ENCODE measurements around the gene SHROOM1. TPM values are rescaled to one million over a fixed set of nuclear protein-coding genes. Genes with fewer than 3 reads are reported as not detected.
"Not testable (repeated sequence)": the region's sequence is repeated elsewhere in the genome, so short reads cannot be mapped to it uniquely, and the experiment has no call there.

Gene SHROOM1
- total and polyA plus RNA-seq, 8 donors, result 8.1 to 20.6 (median 10.0) TPM

DNA sequence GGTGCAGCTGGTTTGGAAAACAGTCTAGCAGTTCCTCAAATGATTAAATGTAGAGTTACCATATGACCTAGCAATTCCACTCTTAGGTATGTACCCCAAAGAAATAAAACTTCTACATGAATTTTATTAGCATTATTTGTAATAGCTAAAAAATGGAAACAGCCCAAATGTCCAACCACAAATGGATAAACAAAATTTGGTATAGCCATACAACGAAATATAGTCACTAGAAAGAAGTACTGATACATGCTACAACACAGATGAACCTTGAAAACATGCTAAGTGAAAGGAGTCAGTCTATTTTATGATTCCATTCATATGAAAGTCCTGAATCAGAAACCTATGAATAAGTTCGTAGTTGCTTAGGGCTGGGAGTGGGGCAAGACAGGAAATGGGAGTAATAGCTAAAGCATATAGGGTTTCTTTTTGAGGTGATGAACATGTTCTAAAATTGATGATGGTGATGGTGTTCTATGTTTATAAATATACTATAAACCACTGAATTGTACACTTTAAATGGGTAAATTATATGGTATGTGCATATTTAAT lies 29.5 kb upstream of the SHROOM1 start:
- Histone ChIP-seq H3K4me3 (no peak overlapping the region), H3K36me3 (no peaks in the 10 kb centered on the region), H3K27me3 (no peaks in the 10 kb centered on the region), H3K9me3 (no peaks in the 10 kb centered on the region), H3K27ac (no peak overlapping the region), H3K4me1 (no peaks in the 10 kb centered on the region)
- ATAC-seq, result no peak
- TF ChIP-seq, protein P1, sequence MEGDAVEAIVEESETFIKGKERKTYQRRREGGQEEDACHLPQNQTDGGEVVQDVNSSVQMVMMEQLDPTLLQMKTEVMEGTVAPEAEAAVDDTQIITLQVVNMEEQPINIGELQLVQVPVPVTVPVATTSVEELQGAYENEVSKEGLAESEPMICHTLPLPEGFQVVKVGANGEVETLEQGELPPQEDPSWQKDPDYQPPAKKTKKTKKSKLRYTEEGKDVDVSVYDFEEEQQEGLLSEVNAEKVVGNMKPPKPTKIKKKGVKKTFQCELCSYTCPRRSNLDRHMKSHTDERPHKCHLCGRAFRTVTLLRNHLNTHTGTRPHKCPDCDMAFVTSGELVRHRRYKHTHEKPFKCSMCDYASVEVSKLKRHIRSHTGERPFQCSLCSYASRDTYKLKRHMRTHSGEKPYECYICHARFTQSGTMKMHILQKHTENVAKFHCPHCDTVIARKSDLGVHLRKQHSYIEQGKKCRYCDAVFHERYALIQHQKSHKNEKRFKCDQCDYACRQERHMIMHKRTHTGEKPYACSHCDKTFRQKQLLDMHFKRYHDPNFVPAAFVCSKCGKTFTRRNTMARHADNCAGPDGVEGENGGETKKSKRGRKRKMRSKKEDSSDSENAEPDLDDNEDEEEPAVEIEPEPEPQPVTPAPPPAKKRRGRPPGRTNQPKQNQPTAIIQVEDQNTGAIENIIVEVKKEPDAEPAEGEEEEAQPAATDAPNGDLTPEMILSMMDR (IDR thresholded peaks at IDR 0.05), result no peak
- intact Hi-C loops (cut with DNase I), result no loop called here
- no peak for DNase-seq

DNA sequence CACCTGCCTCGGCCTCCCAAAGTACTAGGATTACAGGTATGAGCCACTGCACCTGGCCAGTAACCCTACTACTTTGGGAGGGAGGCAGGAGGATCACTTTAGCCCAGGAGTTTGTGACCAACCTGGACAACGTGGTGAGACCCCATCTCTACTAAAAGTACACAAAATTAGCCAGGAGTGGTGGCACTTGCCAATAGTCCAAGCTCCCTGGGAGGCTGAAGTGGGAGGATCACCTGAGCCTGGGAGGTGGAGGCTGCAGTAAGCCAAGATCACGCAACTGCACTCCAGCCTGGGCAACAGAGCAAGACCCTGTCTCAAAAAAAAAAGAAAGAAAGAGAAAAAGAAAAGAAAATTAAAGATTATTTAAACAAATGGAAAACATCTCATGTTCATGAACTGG lies 25.6 kb upstream of the SHROOM1 start:
- Histone ChIP-seq H3K27ac (no peak overlapping the region), H3K9me3 (no peaks in the 10 kb centered on the region), H3K4me1 (peaks cover 0 to 4% of the 10 kb centered on the region in 2 donors), H3K36me3 (no peaks in the 10 kb centered on the region), H3K27me3 (no peaks in the 10 kb centered on the region), H3K4me3 (no peak overlapping the region)
- DNase-seq, result no peak
- intact Hi-C loops (cut with DNase I), result no loop called here
- TF ChIP-seq, protein P1 (IDR thresholded peaks at IDR 0.05), result no peak
- no peak for ATAC-seq

DNA sequence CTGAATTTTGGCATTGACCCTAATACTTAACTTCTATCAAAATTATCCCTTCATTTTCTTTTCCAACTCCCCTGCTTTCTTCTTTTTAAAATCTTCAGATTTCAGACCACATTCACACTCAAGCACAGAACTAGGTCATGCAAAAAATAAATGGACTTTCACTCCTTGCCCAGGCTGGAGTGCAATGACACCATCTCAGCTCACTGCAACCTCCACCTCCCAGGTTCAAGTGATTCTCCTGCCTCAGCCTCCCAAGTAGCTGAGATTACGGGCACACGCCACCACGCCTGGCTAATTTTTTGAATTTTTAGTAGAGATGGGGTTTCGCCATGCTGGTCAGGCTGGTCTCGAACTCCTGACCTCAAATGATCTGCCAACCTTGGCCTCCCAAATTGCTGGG lies 24.5 kb upstream of the SHROOM1 start:
- DNase-seq; H3K4me3 ChIP-seq; ATAC-seq; intact Hi-C loops (cut with DNase I); H3K27me3 ChIP-seq; H3K27ac ChIP-seq; H3K4me1 ChIP-seq; H3K36me3 ChIP-seq; H3K9me3 ChIP-seq: not testable (repeated sequence)

DNA sequence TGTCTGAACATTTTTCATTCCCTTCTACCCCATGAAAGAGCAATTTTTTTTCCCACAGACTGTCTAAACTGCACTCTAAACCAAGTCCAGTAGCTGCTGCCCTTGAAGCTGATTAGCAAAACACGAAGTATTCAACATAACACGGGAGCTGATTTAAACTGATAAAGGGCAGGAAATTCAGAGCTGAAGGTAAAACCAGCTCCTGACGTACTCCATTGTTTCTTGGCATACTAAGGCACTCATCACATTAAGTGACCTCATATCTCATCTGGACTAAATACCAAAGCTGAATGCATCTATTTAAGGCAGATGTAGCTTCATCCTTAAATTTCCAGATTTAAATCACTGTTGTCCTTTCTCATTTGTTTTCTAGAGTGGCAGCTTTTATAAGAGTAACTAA lies 23.9 kb upstream of the SHROOM1 start:
- intact Hi-C loops (cut with DNase I), result no loop called here
- no peak for DNase-seq
- ATAC-seq, result no peak
- Histone ChIP-seq H3K27ac (no peak overlapping the region), H3K27me3 (no peaks in the 10 kb centered on the region), H3K9me3 (no peaks in the 10 kb centered on the region), H3K4me3 (no peak overlapping the region), H3K4me1 (peaks cover 0 to 4% of the 10 kb centered on the region in 2 donors), H3K36me3 (no peaks in the 10 kb centered on the region)
- TF ChIP-seq, protein P1 (IDR thresholded peaks at IDR 0.05), result no peak

DNA sequence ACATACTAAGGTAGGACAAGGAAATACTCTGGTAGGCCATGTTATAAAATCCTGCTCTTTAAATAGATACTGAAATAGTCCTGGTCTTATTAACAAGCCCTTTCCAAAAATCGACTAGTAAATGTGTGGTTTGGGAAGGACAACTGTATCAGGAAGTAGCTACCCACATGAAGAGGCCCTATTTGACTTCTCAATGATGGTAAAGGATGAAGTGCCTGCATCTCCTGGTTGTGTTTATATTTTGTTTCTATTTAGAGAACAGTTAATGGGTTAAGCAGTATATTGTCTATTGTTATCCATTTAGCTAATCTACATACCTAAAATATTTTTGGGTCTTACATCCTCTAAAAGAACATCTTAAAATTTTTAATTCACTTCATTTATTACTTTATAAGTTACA lies 23.3 kb upstream of the SHROOM1 start:
- H3K27me3 ChIP-seq, result no peaks in the 10 kb centered on the region
- intact Hi-C loops (cut with DNase I), result no loop called here
- no peaks in the 10 kb centered on the region for H3K36me3 ChIP-seq
- TF ChIP-seq, protein P1 (IDR thresholded peaks at IDR 0.05), result no peak
- ATAC-seq (no peak), DNase-seq (no peak)
- H3K27ac ChIP-seq, result no peak overlapping the region
- H3K9me3 ChIP-seq, result no peaks in the 10 kb centered on the region
- no peak overlapping the region for H3K4me3 ChIP-seq
- peaks cover 0 to 4% of the 10 kb centered on the region in 2 donors for H3K4me1 ChIP-seq

DNA sequence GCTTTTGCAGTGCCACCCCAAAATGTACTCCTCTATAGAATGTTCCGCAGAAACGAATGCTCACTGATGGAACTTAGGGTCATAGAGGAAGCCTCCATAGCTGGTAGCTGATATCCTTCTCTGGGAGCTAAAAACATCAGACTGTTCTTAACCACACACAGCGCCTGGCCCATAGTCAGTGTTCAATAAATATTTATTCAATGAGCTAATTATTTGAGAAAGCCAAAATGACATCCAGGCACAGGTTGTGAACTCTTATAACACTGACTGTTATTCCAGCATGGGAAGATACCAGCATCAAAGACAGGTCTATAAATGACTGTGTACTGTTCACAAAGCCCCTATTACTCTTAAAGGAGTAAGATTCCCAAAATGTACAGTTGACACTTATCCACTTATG lies 22.9 kb upstream of the SHROOM1 start:
- no peak for ATAC-seq
- H3K27me3 ChIP-seq, result no peaks in the 10 kb centered on the region
- H3K4me1 ChIP-seq, result peaks cover 0 to 4% of the 10 kb centered on the region in 2 donors
- DNase-seq, result no peak
- H3K27ac ChIP-seq, result no peak overlapping the region
- H3K4me3 ChIP-seq, result no peak overlapping the region
- H3K9me3 ChIP-seq, result no peaks in the 10 kb centered on the region
- TF ChIP-seq, protein P1 (IDR thresholded peaks at IDR 0.05), result no peak
- no peaks in the 10 kb centered on the region for H3K36me3 ChIP-seq
- intact Hi-C loops (cut with DNase I), result no loop called here

Measured in left lung (tissue), 10 donors.